HCT116 (cell line): ENCODE results near the gene DCLK3.

ENCODE experiments used
- EZH2 ChIP-seq: fragments of 200-600 bp; sonication (generic); IDR thresholded peaks from 2 replicates; pipeline ENCODE4 v1.6.1; 2017; ENCODE audit warnings: antibody characterized with exemption, mixed run types
- POLR2AphosphoS5 ChIP-seq: IDR thresholded peaks from 2 replicates; pipeline ENCODE4 v1.6.1; 2011; ENCODE audit warnings: mild to moderate bottlenecking, low read depth, low read length, moderate library complexity
- SIN3A ChIP-seq: IDR thresholded peaks from 2 replicates; pipeline ENCODE4 v1.6.1; 2012; ENCODE audit warnings: low read depth
- ZFX ChIP-seq: fragments of 450-650 bp; IDR thresholded peaks from 2 replicates; pipeline ENCODE4 v1.6.1; 2017
- TF ChIP-seq, protein P1 (sequence below), 3 experiments: fragments of 200-600 bp in 1 of 3; sonication (generic) in 1 of 3; IDR thresholded peaks in 2 of 3; conservative IDR thresholded peaks in 1 of 3; 2 replicates each; pipeline ENCODE4 v1.5.1; 2012 to 2017; ENCODE audit warnings: low read depth in 2 of 3, low read length in 2 of 3, antibody characterized with exemption in 1 of 3, borderline replicate concordance in 1 of 3, control low read depth in 1 of 3, mild to moderate bottlenecking in 1 of 3, mixed read lengths in 1 of 3, mixed run types in 1 of 3, moderate library complexity in 1 of 3; ENCODE audit not compliant: insufficient read depth in 1 of 3
- TF ChIP-seq, protein P2 (sequence below): IDR thresholded peaks from 2 replicates; pipeline ENCODE4 v1.6.1; 2011; ENCODE audit warnings: mild to moderate bottlenecking, low read length, moderate library complexity; ENCODE audit not compliant: insufficient replicate concordance; ENCODE audit errors: extremely low read depth

DNA sequence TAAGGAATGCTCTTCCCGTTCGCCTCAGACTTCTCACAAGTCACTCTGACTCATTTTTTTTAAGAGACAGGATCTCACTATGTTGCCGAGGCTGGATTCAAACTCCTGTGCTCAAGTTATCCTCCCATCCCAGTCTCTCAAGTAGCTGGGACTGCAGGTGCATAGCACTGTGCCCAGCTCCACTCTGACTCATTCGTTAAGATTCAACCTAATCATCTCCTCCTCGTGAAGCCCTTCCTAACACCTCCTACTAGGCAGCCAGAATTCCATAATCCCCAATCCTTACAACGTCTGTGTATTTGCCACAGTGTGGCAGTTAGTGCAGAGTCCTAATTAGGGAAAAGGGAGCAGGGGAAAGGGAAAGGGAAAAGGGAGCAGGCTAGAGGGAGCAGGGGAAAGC is 26.4 kb upstream of the DCLK3 start:
- TF ChIP-seq POLR2AphosphoS5 = no peak
- TF ChIP-seq SIN3A = no peak
- no peak for TF ChIP-seq EZH2
- TF ChIP-seq, protein P1, sequence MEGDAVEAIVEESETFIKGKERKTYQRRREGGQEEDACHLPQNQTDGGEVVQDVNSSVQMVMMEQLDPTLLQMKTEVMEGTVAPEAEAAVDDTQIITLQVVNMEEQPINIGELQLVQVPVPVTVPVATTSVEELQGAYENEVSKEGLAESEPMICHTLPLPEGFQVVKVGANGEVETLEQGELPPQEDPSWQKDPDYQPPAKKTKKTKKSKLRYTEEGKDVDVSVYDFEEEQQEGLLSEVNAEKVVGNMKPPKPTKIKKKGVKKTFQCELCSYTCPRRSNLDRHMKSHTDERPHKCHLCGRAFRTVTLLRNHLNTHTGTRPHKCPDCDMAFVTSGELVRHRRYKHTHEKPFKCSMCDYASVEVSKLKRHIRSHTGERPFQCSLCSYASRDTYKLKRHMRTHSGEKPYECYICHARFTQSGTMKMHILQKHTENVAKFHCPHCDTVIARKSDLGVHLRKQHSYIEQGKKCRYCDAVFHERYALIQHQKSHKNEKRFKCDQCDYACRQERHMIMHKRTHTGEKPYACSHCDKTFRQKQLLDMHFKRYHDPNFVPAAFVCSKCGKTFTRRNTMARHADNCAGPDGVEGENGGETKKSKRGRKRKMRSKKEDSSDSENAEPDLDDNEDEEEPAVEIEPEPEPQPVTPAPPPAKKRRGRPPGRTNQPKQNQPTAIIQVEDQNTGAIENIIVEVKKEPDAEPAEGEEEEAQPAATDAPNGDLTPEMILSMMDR (IDR thresholded peaks at IDR 0.05 in 2 of 3, conservative IDR thresholded peaks at IDR 0.05 in 1 of 3; ENCODE audit: borderline replicate concordance in 1 of 3, insufficient read depth in 1 of 3, low read depth in 2 of 3, low read length in 2 of 3) = no peak
- TF ChIP-seq, protein P2, sequence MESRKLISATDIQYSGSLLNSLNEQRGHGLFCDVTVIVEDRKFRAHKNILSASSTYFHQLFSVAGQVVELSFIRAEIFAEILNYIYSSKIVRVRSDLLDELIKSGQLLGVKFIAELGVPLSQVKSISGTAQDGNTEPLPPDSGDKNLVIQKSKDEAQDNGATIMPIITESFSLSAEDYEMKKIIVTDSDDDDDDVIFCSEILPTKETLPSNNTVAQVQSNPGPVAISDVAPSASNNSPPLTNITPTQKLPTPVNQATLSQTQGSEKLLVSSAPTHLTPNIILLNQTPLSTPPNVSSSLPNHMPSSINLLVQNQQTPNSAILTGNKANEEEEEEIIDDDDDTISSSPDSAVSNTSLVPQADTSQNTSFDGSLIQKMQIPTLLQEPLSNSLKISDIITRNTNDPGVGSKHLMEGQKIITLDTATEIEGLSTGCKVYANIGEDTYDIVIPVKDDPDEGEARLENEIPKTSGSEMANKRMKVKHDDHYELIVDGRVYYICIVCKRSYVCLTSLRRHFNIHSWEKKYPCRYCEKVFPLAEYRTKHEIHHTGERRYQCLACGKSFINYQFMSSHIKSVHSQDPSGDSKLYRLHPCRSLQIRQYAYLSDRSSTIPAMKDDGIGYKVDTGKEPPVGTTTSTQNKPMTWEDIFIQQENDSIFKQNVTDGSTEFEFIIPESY = no peak
- no peak for TF ChIP-seq ZFX
